Measurements from ENCODE around the gene NFIL3. TPM values are rescaled to one million over a fixed set of nuclear protein-coding genes. Genes with fewer than 3 reads are reported as not detected.

NFIL3 gene
- total and polyA plus RNA-seq, 2 of the 8 experiments (the other 6 are each of a cell fraction or from before 2014, with no cell fraction given): 3.4 to 13.5 TPM

DNA sequence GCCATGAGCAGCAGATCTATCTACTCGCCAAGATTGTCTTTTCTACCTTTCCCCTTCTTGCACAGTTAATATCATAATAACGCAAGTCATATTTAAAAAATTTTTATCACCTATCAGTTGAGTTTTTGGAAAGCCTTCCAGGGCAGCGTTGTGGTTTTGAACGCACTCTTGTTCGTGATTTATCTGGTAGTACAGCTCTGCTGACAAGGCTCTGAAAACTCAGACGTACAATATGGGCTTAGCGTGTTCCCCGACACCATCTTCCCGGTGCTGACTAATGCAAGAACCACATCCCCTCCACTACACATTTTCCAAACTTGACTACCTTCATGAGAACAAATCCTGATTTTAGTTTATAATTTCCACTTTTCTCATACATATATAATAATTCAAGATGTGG, 1.6 kb upstream of the NFIL3 start (continued):
- TF ChIP-seq FOSL1 (IDR thresholded peaks at IDR 0.05; ENCODE audit: insufficient read depth, low read depth, low read length) (no peak), BCL11A (IDR thresholded peaks at IDR 0.05; ENCODE audit: low read depth in 2 of 2, low read length in 2 of 2) (no peak), KDM4A (IDR thresholded peaks at IDR 0.05; ENCODE audit: low read depth, low read length, severe bottlenecking) (no peak), YY1 (IDR thresholded peaks at IDR 0.05; ENCODE audit: low read depth, low read length) (no peak), SRF (IDR thresholded peaks at IDR 0.05; ENCODE audit: low read depth, low read length) (no peak)
- TF ChIP-seq, protein P1, sequence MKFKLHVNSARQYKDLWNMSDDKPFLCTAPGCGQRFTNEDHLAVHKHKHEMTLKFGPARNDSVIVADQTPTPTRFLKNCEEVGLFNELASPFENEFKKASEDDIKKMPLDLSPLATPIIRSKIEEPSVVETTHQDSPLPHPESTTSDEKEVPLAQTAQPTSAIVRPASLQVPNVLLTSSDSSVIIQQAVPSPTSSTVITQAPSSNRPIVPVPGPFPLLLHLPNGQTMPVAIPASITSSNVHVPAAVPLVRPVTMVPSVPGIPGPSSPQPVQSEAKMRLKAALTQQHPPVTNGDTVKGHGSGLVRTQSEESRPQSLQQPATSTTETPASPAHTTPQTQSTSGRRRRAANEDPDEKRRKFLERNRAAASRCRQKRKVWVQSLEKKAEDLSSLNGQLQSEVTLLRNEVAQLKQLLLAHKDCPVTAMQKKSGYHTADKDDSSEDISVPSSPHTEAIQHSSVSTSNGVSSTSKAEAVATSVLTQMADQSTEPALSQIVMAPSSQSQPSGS (IDR thresholded peaks at IDR 0.05; ENCODE audit: low read length): no peak
- TF ChIP-seq, protein P2, sequence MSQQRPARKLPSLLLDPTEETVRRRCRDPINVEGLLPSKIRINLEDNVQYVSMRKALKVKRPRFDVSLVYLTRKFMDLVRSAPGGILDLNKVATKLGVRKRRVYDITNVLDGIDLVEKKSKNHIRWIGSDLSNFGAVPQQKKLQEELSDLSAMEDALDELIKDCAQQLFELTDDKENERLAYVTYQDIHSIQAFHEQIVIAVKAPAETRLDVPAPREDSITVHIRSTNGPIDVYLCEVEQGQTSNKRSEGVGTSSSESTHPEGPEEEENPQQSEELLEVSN (IDR thresholded peaks at IDR 0.05): no peak

Data from H1 (cell line).